ENCODE data around the gene ZC3HAV1L.

DNA sequence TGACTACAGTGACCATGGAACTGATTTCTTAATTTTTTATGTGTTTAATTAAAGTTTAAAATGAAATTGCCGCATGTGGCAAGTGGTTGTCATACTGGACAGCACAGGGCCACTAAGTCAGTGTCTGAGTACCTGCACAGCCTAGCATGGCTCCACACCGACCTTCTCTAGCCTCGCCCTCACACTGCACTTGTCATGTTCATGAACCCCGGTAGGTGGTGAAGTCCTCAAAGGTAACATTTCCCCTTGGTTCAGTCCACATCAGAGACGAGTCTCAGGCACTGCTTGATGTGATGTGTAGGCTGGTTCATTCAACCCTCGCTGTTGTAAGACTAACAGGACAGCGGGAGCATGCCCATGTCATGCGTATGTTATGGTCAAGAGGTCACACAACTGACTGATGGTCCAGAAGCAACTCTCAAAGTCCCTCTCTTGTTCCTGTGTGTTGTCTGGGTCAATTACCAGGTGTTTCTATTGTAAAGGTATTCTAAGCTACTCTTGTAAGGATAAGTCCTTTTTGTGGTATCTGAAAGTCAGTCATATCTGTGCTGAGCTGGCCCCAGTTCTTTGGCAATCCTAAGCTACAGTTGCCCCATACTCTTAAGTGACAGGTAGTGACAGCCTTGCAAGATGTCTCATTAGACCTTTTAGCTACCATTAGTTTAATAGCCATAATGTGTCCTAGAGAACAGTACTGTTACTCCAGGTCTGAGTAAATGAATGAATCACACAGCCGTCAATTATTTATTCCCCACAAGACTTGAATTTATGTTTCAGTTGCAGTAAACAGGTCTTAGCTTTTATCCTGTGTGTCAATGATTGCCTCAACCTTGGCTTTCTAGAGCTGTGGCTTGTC lies 32.9 kb upstream of the ZC3HAV1L start:
- TF ChIP-seq L3MBTL2 (conservative IDR thresholded peaks at IDR 0.05), result no peak
- TF ChIP-seq FOXM1 (IDR thresholded peaks at IDR 0.05; ENCODE audit: borderline replicate concordance), result no peak
- no peak for TF ChIP-seq SP1 (IDR thresholded peaks at IDR 0.05)
- TF ChIP-seq SUZ12 (IDR thresholded peaks at IDR 0.05), result no peak
- TF ChIP-seq FOXK2 (IDR thresholded peaks at IDR 0.05), result no peak
- no peak for TF ChIP-seq FOXA1 (IDR thresholded peaks at IDR 0.05)
- no peak for TF ChIP-seq CTBP1 (IDR thresholded peaks at IDR 0.05; ENCODE audit: borderline replicate concordance)
